NT2/D1 (cell line): Measurements from ENCODE around the gene MARCHF9.

Experiments
- DNase-seq: peaks from one replicate; pipeline ENCODE4 v3.0.0-alpha.2; 2011; ENCODE audit warnings: low read depth, low spot score
- H3K27me3 ChIP-seq: 2 replicates; pipeline ENCODE4 v1.6.0; 2011; ENCODE audit warnings: mild to moderate bottlenecking; ENCODE audit not compliant: insufficient read length, insufficient read depth
- H3K36me3 ChIP-seq: 2 replicates; pipeline ENCODE4 v1.6.1; 2011; ENCODE audit warnings: mild to moderate bottlenecking, low read length, mixed read lengths; ENCODE audit not compliant: insufficient read depth, insufficient read length
- H3K4me1 ChIP-seq: 2 replicates; pipeline ENCODE4 v1.5.1; 2011; ENCODE audit not compliant: insufficient read depth, insufficient read length
- H3K4me3 ChIP-seq: 2 replicates; pipeline ENCODE4 v1.5.1; 2011; ENCODE audit warnings: low read depth; ENCODE audit not compliant: insufficient read length
- H3K9ac ChIP-seq: 2 replicates; pipeline ENCODE4 v1.6.0; 2011; ENCODE audit warnings: low read depth; ENCODE audit not compliant: insufficient read length
- H3K9me3 ChIP-seq: 2 replicates; pipeline ENCODE4 v1.5.1; 2011; ENCODE audit warnings: mild to moderate bottlenecking, low read length; ENCODE audit not compliant: insufficient read depth
- SUZ12 ChIP-seq: IDR thresholded peaks from 2 replicates; pipeline ENCODE4 v1.6.1; 2011; ENCODE audit not compliant: insufficient read length, insufficient read depth; ENCODE audit errors: extremely low read depth
- YY1 ChIP-seq: IDR thresholded peaks from 2 replicates; pipeline ENCODE4 v1.6.1; 2011; ENCODE audit not compliant: insufficient read length, insufficient read depth
- ZNF274 ChIP-seq: IDR thresholded peaks from 2 replicates; pipeline ENCODE4 v1.6.1; 2011; ENCODE audit warnings: mild to moderate bottlenecking, low read depth, low read length

Gene MARCHF9

GRCh38 chr12:57775044-57775443 is 20.1 kb downstream of the MARCHF9 start:
- DNase-seq = no peak
- Histone ChIP-seq H3K9ac (no peak overlapping the region), H3K4me1 (no peaks in the 10 kb centered on the region), H3K36me3 (peaks cover 16% of the 10 kb centered on the region), H3K9me3 (no peaks in the 10 kb centered on the region), H3K4me3 (no peak overlapping the region), H3K27me3 (no peaks in the 10 kb centered on the region)
- no peak for TF ChIP-seq SUZ12
- TF ChIP-seq YY1 = no peak
- no peak for TF ChIP-seq ZNF274

- H3K4me3 ChIP-seq = no peak overlapping the region
- H3K9me3 ChIP-seq = no peaks in the 10 kb centered on the region
- no peaks in the 10 kb centered on the region for H3K4me1 ChIP-seq
- no peak for DNase-seq
- no peak for TF ChIP-seq YY1
- TF ChIP-seq ZNF274 = no peak
- TF ChIP-seq SUZ12 = no peak
- H3K36me3 ChIP-seq = peaks cover 16% of the 10 kb centered on the region
- no peak overlapping the region for H3K9ac ChIP-seq
- no peaks in the 10 kb centered on the region for H3K27me3 ChIP-seq
Observed at GRCh38 chr12:57775563-57776246, 20.8 kb downstream of the MARCHF9 start.

DNA sequence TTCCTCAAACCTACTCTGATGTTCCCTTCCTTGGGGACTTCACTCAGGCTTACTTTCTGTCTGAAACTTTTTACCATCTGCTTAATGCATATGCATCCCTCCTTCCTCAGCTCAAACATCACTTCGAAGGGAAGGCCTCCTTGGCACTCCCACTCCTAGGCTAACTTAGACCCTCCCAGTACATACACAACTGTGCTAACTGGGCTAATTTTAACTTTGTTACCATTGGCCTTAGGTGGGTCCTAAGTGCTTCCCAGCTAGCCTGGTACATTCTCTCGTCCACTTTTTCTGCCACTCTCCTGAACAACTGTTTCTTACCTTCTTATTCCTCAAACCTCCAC is 21.3 kb downstream of the MARCHF9 start:
- no peaks in the 10 kb centered on the region for H3K9me3 ChIP-seq
- H3K36me3 ChIP-seq = peaks cover 13% of the 10 kb centered on the region
- DNase-seq = no peak
- no peak overlapping the region for H3K9ac ChIP-seq
- H3K4me3 ChIP-seq = no peak overlapping the region
- no peak for TF ChIP-seq ZNF274
- TF ChIP-seq SUZ12 = no peak
- TF ChIP-seq YY1 = no peak
- no peaks in the 10 kb centered on the region for H3K4me1 ChIP-seq
- H3K27me3 ChIP-seq = no peaks in the 10 kb centered on the region

- Histone ChIP-seq H3K9me3 (no peaks in the 10 kb centered on the region), H3K27me3 (no peaks in the 10 kb centered on the region), H3K4me1 (no peaks in the 10 kb centered on the region), H3K9ac (no peak overlapping the region), H3K4me3 (no peak overlapping the region), H3K36me3 (peaks cover 13% of the 10 kb centered on the region)
- TF ChIP-seq YY1 = no peak
- no peak for TF ChIP-seq SUZ12
- TF ChIP-seq ZNF274 = no peak
- no peak for DNase-seq
Observed at GRCh38 chr12:57777367-57777766, 22.5 kb downstream of the MARCHF9 start.

- no peak overlapping the region for H3K4me3 ChIP-seq
- TF ChIP-seq ZNF274 = no peak
- TF ChIP-seq YY1 = no peak
- no peak for TF ChIP-seq SUZ12
- H3K36me3 ChIP-seq = peaks cover 13% of the 10 kb centered on the region
- H3K9ac ChIP-seq = no peak overlapping the region
- H3K27me3 ChIP-seq = no peaks in the 10 kb centered on the region
- H3K9me3 ChIP-seq = no peaks in the 10 kb centered on the region
- no peak for DNase-seq
- H3K4me1 ChIP-seq = no peaks in the 10 kb centered on the region
Observed at GRCh38 chr12:57777911-57778310, 23.0 kb downstream of the MARCHF9 start.

DNA sequence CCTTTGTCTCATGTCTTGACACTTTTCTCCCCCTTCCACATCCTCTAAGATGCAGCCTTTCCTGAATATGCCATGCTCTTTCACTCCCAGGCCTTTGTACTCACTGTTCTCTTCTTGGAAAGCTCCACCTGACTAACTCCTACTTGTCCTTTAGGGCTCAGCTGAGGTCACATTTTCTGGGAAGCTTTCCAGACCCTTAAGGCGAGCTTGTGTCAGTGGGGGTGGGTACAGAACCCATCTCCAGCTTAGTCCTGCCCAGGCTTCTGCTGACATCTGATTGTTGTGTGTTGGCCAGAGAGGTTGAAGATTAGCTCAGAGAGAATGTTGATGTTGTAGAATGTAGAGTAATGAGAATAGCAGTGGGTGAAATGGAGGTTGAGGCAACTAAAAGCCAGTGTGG is 24.8 kb downstream of the MARCHF9 start:
- H3K4me1 ChIP-seq = no peaks in the 10 kb centered on the region
- no peak overlapping the region for H3K9ac ChIP-seq
- no peak for DNase-seq
- TF ChIP-seq ZNF274 (no peak), YY1 (no peak), SUZ12 (no peak)
- H3K36me3 ChIP-seq = peaks cover 24% of the 10 kb centered on the region
- no peaks in the 10 kb centered on the region for H3K27me3 ChIP-seq
- H3K4me3 ChIP-seq = no peak overlapping the region
- no peaks in the 10 kb centered on the region for H3K9me3 ChIP-seq

- H3K4me1 ChIP-seq = no peaks in the 10 kb centered on the region
Observed at GRCh38 chr12:57780284-57780897, 25.5 kb downstream of the MARCHF9 start.

More at GRCh38 chr12:57780284-57780897, 25.5 kb downstream of the MARCHF9 start:
- Histone ChIP-seq H3K4me3 (no peak overlapping the region), H3K9me3 (no peaks in the 10 kb centered on the region), H3K36me3 (peaks cover 27% of the 10 kb centered on the region), H3K9ac (no peak overlapping the region), H3K27me3 (no peaks in the 10 kb centered on the region)
- TF ChIP-seq YY1 (no peak), SUZ12 (no peak), ZNF274 (no peak)
- no peak for DNase-seq
